GM18526 (cell line): ENCODE results near the gene WDR45B.

Experiments used
- POLR2A ChIP-seq: IDR thresholded peaks from 3 replicates; pipeline ENCODE4 v1.6.1; 2011; ENCODE audit not compliant: insufficient read length; ENCODE audit errors: extremely low read depth

Gene WDR45B

DNA sequence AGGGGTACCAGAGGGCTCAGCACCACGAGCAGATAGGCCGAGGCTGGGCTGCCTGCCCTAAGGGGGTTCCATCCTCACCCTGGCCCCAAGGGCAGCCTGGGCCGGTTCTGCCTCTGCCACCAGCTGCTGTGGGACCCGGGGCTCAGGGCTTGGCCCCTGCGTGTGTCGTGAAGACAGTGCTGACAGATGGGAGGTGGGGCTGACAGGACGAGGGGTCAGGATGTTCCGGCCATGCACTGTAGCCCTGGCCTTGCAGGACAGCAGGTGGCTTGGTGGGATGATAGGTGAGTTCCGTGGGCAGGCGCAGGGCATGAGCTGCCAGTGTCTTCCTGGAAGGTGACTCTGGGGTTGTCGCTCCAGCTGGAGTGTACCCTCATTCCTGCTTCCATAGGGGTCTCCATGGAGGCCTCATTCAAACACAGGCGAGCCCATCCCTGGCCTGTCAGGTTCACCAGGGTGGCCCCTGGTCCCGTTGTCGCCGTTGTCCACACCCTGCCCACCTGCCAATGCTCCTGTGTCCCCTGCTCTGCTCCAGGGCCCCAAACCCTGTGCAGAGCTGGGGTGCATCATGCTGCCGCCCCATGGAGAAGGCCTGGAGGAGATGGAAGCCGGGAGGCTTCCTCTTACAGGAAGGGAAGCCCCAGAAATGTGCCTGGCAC lies 57.2 kb downstream of the WDR45B start:
- no peak for TF ChIP-seq POLR2A

DNA sequence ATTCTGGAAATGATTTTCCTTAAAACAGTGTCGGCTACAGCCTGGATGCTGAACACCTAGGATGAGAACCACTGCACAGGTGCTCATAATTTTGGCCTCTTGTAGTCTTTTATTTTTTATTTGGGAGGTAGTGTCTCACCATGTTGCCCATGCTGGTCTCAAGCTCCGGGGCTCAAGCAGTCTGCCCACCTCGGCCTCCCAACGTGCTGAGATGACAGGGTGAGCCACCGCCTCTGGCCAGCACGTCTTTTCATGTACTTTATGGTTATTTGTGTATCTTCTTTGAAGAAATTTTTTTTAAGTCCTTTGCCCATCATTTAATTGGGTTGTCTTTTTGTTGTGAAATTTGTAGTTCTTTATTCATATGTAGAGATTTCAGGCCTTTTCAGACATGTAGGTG lies 58.0 kb downstream of the WDR45B start:
- TF ChIP-seq POLR2A: no peak

DNA sequence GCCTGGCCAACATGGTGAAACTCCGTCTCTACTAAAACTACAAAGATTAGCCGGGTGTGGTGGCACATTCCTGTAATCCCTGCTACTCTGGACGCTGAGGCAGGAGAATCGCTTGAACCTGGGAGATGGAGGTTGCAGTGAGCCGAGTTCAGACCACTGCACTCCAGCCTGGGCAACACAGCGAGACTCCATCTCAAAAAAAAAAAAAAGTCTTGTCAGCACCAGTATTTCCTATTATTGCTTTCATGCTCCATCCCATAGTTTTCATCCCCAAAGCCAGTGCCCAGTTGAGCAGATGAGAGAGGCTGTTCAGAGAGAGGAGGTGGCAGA lies 58.4 kb downstream of the WDR45B start:
- TF ChIP-seq POLR2A: no peak

DNA sequence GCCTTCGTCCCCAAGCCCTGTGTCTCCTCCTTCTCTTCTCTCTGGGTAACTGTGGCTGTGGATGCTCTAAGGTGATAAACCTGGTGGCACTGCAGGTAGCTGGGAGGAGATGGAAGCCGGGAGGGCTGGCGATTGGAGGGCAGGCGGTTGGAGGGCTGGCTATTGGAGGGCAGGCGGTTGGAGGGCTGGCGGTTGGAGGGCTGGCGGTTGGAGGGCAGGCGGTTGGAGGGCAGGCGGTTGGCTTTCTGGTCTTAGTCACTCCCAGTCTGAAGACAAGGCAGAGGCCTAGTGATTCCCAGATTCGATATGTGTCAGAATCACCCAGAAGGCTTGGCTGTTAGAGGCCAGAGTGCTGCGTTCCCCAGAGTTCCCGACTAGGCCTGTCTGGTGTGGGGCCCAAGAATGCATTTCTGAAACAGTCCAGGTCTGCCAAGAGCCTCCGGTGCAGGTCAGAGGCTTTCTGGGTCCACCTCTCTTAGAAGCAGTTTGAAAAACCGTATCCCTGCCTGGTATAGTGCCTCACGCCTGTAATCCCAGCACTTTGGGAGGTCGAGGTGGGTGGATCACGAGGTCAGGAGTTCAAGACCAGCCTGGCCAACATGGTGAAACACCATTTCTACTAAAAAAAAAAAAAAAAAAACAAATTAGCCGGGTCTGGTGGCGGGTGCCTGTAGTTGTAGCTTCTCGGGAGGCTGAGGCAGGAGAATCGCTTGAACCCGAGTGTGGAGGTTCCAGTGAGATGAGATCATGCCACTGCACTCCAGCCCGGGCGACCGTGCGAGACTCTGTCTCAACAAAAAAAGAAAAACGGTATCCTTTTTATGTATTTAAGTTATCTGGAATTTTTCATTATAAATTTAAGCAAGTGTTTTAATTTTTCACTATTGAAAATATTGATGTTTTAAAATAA lies 59.7 kb downstream of the WDR45B start:
- no peak for TF ChIP-seq POLR2A

DNA sequence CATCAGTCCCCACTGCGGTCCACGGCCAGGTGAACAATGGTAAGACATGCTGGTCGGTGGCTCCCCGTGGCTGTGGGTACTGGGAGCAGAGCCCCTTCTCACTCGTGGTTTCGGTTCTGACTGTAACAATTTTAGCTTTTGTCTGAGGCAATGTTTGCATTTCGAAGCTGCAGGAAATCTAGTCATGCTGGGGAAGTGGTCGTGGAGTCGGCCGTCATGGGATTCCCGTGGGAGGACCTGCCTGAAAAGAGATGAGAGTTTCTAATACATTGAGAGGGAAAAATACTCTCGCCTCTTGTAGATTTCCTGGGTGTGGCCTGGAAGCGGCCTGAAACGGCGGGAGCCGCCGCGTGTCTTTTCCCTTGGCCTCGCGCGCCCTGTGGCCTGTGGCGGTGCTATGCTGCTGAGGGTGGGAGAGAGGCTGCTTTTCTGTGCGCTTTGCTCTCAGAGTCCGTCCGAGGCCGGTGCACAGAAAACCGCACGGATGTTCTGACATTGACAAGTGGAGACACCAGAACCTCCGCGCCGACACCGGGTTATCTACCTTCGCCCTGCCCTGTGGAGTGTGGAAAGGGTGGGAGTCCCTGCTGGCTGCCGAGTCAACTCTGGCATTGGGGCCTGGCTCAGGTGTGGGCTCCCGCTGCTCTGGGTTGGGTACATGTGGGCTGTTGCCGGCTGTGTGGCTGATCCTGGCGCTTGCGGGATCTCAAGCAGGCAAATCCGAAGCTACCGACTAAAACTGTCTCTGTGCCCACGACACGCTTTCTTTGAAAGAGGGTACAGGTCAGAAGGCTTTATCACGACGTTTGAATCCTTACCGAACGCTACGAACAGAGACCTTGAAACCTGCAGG lies 60.8 kb downstream of the WDR45B start:
- no peak for TF ChIP-seq POLR2A

DNA sequence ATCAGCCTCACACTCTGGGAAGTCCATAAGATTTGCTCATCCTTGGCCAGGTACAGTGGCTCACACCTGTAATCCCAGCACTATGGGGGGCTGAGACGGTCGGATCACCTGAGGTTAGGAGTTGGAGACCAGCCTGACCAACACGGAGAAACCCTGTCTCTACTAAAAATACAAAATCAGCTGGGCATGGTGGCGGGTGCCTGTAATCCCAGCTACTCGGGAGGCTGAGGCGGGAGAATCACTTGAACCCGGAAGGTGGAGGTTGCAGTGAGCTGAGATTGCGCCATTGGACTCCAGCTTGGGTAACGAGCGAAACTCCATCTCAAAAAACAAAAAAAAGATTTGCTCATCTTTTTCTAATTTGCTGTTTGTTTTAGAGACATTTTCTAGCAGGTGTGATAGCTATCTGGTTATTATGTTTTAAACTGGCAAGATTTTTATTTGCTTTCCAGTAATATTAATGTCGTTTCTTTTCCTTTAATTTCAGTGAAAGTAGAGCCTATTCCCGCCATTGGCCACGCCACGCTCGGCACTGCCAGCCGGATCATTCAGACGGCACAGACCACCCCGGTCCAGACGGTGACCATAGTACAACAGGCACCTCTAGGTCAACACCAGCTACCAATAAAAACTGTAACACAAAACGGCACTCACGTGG lies 61.5 kb downstream of the WDR45B start:
- no peak for TF ChIP-seq POLR2A

DNA sequence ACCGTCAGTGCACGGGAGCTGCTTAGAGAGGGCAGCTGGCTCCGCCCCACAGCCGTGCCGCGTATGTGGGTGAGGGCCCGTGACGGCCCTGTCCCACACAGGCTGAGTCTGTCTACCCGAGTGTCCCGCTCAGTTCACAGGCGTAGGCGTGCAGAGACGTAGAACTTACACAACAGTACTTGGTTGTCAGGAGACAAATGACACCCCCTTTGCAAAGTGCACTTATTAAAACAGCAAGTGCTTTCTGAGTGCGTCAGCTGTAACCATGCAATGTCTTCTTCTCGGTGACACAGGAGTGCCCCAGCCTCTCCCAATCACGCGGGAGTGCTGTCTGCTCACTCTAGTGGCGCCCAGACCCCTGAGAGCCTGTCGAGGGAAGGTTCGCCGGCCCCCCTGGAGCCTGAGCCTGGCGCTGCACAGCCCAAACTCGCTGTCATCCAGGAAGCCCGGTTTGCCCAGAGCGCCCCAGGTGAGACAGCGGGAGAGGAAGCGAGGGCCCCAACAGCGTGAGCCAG lies 64.5 kb downstream of the WDR45B start:
- TF ChIP-seq POLR2A: no peak

DNA sequence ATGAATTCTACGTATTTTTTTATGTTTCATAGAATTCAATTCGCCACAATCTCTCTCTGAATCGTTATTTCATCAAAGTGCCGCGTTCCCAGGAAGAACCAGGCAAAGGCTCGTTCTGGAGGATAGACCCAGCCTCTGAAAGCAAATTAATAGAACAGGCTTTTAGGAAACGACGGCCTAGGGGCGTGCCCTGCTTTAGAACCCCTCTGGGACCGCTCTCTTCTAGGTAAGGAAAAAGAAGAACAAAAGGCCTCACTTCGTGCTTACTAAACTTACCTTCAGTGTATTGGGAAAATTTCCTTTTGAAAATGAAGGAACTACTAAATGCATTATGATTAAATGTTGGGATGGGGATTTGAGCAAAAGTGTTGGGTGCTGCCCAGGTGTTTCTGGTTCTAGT lies 65.5 kb downstream of the WDR45B start:
- TF ChIP-seq POLR2A: no peak

DNA sequence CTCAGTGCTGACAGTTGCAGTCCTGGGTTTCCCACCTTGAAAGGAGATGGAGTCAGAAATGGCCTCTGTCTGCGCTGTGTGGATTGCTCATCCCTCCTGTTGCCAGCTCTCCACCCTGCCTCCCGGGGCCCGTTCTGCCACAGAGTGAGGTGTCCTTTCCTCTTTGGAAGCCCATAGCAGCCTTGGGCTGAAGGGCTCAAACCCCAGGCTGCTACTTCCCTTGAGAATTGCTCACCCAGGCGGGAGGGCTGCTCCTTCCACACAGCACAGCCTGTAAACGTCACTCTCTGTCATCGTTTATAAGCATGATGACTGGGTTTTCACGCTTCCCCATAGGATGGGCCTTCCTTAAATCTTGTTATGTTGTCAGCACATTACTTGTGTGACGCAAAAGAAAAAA lies 66.0 kb downstream of the WDR45B start:
- TF ChIP-seq POLR2A: no peak

DNA sequence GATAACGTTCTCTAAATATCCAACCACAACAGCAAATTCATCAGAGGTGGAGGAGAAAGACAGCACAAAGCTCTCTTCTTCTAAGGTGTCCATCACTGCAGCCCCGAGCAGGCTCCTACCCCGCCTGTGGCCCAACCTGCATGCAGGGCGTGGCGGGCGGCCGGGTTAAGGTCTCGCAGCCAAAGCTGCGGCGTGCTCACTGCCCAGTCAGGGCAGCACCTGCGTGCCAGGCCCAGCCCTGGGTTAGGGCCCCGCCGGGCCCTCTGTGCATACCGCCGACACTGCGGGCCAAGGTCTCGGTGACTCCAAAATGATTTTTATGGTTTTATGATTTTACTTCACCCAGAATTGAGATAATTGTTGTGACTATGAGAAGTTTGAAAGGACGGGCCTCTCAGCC lies 70.9 kb downstream of the WDR45B start:
- TF ChIP-seq POLR2A: no peak

DNA sequence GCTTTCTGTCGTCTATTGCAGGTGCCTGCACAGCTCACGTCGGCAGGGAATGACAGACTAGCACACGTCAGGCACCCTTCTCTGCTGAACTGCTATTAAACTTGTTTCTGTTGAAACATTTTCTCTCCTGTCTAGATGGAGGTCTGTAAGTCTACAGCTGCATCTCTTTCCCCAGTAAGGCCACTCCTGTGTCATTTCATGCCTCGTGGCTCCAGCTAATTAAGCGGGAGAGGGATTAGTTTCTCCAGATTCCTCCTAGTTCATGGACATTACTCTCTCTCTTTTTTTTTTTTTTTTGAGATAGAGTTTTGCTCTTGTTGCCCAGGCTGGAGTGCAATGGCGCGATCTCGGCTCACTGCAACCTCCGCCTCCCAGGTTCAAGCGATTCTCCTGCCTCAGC lies 74.2 kb downstream of the WDR45B start:
- no peak for TF ChIP-seq POLR2A

DNA sequence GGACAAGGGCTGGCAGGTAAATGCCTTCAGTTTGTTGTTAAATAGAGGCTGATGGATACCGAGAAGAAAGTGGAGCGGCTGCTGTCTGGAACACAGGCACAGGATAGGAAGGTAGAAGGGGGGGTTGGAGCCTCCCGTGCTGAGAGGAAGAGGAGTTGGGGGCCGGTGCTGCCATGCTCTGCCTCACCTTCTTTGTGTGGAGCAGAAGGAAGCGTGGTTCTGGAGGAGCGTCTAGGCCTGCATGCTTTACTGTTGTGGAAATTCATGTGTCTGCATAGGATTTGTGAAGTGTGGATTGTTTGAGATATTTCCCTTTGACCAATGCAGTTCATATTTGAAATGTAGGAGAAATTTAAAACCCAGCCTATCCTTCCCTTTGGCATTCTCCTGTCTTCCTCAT lies 76.4 kb downstream of the WDR45B start:
- TF ChIP-seq POLR2A: no peak

DNA sequence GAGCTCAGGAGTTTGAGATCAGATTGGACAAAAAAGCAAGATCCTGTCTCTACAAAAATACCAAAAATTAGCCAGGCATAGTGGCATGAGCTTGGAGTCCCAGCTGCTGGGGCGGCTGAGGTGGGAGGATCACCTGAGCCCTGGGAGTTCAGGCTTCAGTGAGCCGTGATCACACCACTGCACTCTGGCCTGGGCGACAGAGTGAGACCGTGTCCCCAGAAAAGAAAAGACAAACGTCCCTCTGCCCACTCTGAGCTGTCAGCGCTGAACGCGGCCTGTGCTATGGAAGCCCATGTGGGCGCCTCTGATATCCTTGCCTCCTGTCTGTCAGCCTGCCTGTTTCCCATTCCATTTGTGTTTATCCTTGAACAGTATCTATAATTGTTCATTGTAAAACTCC lies 78.0 kb downstream of the WDR45B start:
- TF ChIP-seq POLR2A: no peak

DNA sequence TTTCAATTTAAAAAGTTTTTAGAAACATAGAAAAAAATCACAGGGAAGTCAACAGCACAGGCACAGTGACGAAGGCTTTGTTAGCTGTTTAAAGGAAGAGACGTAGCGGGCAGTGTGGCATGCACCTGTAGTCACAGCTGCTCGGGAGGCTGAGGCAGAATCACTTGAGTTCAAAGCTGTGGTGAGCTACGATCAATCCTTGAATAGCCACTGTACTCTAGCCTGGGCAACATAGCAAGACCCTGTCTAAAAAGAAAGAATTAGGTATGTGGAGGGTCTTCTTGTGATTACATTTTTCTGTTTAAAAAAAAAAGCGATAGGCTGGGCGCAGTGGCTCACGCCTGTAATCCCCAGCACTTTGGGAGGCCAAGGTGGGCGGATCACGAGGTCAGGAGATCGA lies 78.6 kb downstream of the WDR45B start:
- TF ChIP-seq POLR2A: no peak

DNA sequence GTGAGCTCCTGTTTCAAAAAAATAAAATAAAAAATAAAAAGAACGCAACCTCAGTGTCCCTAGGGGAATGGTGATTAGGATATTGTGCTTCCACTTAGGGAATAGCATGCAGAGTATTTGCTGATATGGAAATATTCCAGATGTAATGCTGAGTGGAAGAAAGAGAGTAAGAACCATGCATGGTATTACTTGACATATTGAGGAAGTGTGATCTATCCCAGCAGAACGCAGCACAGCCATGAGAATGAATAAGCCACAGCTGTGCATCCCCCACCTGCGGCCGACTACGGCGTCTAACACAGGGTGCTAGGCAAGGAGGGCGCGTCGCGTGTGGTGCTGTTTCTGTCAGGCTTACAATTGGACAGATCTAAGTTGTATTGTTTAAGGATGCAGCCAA lies 79.2 kb downstream of the WDR45B start:
- TF ChIP-seq POLR2A: no peak
